Mucosa of stomach (tissue), 1 donor: ENCODE results near the gene BCL2.

ENCODE experiments used
- H3K27me3 ChIP-seq: one replicate; pipeline ENCODE4 v1.7.0; 2013; ENCODE audit warnings: mild to moderate bottlenecking, low read length; ENCODE audit not compliant: control insufficient read depth, insufficient read depth
- H3K36me3 ChIP-seq: one replicate; pipeline ENCODE4 v1.7.0; 2013; ENCODE audit warnings: low read length; ENCODE audit not compliant: control insufficient read depth, insufficient read depth
- H3K4me1 ChIP-seq: one replicate; pipeline ENCODE4 v1.7.0; 2013; ENCODE audit warnings: mild to moderate bottlenecking, low read length; ENCODE audit not compliant: control insufficient read depth, insufficient read depth
- H3K4me3 ChIP-seq: one replicate; pipeline ENCODE4 v1.7.0; 2013; ENCODE audit warnings: low read length
- H3K9ac ChIP-seq: one replicate; pipeline ENCODE4 v1.7.0; 2013; ENCODE audit warnings: mild to moderate bottlenecking, low read length, moderate library complexity
- H3K9me3 ChIP-seq: one replicate; pipeline ENCODE4 v1.7.0; 2013; ENCODE audit warnings: mild to moderate bottlenecking, low read length, moderate library complexity; ENCODE audit not compliant: control insufficient read depth
- donor health status: Pancreatic carcinoma.

BCL2 gene

GRCh38 chr18:63266888-63267790, 52.4 kb downstream of the BCL2 start:
- no peak overlapping the region for H3K4me3 ChIP-seq
- no peaks in the 10 kb centered on the region for H3K36me3 ChIP-seq
- no peaks in the 10 kb centered on the region for H3K27me3 ChIP-seq
- no peaks in the 10 kb centered on the region for H3K4me1 ChIP-seq
- no peak overlapping the region for H3K9ac ChIP-seq
- H3K9me3 ChIP-seq = no peaks in the 10 kb centered on the region

DNA sequence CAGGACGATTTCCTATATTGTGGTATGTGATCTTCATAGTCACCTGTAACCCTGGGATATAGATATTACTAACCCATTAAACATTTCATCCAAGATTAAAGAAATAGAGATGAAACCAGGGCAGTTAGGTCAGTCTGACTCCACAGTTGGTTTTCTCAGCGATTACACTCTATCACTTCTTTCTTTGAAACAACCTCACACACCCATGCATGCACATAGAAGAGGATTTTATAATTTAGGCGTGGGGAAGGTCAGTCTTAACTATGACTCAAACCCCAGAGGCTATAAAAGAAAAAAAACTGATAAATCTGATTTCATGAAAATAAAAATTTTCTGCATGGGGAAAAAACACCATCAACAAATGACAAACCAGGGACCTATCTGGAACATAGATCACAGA, 54.2 kb downstream of the BCL2 start:
- H3K4me1 ChIP-seq = no peaks in the 10 kb centered on the region
- no peaks in the 10 kb centered on the region for H3K9me3 ChIP-seq
- H3K36me3 ChIP-seq = no peaks in the 10 kb centered on the region
- no peaks in the 10 kb centered on the region for H3K27me3 ChIP-seq
- H3K4me3 ChIP-seq = no peak overlapping the region
- no peak overlapping the region for H3K9ac ChIP-seq

DNA sequence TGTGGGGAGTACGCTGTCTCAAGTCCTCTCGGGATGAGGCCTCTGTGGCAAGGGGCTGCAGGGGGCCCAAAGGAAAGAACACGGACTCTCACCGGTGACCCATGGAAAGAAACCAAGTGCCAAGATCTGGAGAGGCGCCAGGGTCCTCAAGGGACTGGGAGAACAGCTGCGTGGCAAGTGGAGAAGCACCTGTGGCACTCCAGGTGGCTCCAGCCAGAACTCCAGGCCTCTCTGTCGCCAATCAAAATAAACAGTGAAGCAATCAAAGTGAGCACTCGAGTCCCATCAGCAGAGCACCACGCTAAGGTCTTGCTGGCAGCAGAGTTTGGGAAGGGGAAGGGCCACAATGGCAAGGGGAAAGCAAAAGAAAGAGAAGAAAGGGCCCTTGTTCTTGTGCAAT, 54.7 kb downstream of the BCL2 start:
- Histone ChIP-seq H3K4me1 (no peaks in the 10 kb centered on the region), H3K9me3 (no peaks in the 10 kb centered on the region), H3K36me3 (no peaks in the 10 kb centered on the region), H3K4me3 (no peak overlapping the region), H3K27me3 (no peaks in the 10 kb centered on the region), H3K9ac (no peak overlapping the region)

- Histone ChIP-seq H3K4me1 (no peaks in the 10 kb centered on the region), H3K9ac (no peak overlapping the region), H3K27me3 (no peaks in the 10 kb centered on the region), H3K4me3 (no peak overlapping the region), H3K36me3 (no peaks in the 10 kb centered on the region), H3K9me3 (no peaks in the 10 kb centered on the region)
Measured at GRCh38 chr18:63263444-63263843, 56.1 kb downstream of the BCL2 start.

DNA sequence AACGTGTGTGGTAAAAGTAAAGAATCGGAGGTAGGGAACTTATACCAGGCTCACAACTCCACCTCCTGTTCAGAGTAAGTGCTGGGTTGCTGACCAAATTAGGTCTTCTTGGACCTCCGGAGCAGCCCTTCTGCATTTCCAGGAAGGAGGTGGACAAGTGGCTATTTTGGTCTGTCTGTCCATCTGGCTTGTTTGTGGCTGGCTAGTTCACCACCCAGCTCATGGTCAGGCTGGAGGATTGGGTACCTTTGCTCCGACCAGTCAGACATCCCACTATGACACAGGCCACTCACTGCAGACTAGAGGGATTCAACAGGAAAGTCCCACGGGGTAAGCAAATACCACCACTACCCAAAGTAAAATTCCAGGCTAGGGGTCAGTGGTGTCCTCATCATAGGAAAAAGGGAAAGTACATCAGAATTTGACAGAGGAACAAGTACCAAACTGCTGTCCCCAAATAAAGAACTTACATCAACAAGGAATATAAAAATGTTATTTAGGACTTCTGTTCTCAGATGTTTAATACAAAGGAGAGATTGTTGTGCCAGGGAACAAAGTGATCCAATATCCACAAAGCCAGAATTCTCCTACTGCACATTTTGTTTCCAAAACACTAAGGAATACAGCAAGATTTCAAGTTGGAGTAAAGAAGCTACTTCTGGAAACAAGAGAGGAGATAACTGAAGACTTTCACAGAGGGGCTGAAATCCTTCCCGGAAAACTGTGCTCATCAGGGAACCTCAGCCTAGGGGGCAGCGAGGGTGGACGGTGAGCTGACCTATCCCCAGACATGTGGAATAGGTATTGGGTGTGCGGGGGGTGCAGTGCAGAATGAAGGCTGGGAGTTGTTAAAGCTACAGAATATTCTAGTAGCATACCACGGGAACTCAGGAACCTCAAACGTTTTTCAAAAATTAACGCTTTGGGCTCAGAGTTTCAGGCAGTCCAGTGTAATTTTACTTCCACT, 56.9 kb downstream of the BCL2 start:
- Histone ChIP-seq H3K36me3 (no peaks in the 10 kb centered on the region), H3K4me1 (no peaks in the 10 kb centered on the region), H3K9me3 (no peaks in the 10 kb centered on the region), H3K27me3 (no peaks in the 10 kb centered on the region), H3K9ac (no peak overlapping the region), H3K4me3 (no peak overlapping the region)

GRCh38 chr18:63261029-63261428, 58.5 kb downstream of the BCL2 start:
- Histone ChIP-seq H3K27me3 (no peaks in the 10 kb centered on the region), H3K36me3 (no peaks in the 10 kb centered on the region), H3K9me3 (no peaks in the 10 kb centered on the region), H3K4me1 (no peaks in the 10 kb centered on the region), H3K9ac (no peak overlapping the region), H3K4me3 (no peak overlapping the region)

DNA sequence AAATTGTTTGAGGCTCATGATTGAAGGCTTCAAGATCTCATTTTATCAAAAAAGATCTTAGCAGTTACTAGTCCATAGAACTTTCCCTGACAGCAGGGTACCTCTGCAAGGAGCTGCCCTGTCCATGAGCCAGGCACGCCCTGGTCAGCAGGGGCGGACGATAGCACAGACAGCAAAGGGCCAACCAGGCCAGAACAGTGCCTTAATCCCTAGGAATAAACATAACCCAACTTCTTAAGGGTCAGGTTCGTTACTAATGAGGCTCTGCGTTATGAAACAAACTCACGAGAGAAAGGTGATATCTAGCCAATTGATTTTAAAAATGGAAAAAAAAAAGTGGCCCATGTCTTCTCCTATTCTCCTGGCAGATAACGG, 59.2 kb downstream of the BCL2 start:
- Histone ChIP-seq H3K36me3 (no peaks in the 10 kb centered on the region), H3K4me1 (no peaks in the 10 kb centered on the region), H3K27me3 (no peaks in the 10 kb centered on the region), H3K4me3 (no peak overlapping the region), H3K9me3 (no peaks in the 10 kb centered on the region), H3K9ac (no peak overlapping the region)

DNA sequence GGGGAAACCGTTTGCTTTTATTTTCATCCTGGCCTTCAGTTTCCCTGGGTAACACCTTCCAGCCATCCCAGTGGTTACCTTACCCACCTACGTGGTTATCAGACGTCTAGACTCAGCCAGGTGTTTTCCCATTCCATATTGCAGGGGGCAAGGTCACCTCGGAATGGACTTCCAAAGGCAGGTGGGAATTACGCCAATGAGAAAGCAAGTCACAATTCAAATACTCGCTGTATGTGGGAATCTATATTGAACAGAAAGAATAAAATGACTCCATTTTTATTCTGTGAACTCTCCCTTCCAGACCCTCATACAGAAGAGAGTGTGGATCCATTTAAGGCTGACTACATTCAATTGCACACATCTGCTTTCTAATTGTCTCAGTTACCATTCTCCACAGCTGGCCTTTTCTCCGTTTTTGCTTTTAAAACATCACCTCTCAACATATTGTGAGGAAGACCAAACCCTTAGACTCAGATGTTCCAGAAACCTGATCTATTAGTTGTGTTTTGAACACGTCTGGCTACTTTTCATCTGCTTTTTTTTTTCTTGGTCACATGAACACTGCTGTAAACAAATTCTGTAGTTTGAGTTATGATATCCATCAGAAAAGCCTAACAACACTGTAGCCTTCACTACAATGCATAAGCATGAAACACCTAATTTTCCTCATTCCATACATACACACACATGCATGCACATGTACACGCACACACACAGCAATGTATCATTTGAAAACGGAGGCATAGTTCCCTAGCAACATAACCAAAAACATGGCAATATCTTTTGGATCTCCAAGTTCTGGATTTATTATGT, 59.8 kb downstream of the BCL2 start:
- no peaks in the 10 kb centered on the region for H3K4me1 ChIP-seq
- H3K36me3 ChIP-seq = no peaks in the 10 kb centered on the region
- H3K9me3 ChIP-seq = no peaks in the 10 kb centered on the region
- no peak overlapping the region for H3K9ac ChIP-seq
- no peak overlapping the region for H3K4me3 ChIP-seq
- H3K27me3 ChIP-seq = no peaks in the 10 kb centered on the region

- no peaks in the 10 kb centered on the region for H3K4me1 ChIP-seq
- H3K9me3 ChIP-seq = no peaks in the 10 kb centered on the region
- no peak overlapping the region for H3K9ac ChIP-seq
- H3K36me3 ChIP-seq = no peaks in the 10 kb centered on the region
- no peaks in the 10 kb centered on the region for H3K27me3 ChIP-seq
- H3K4me3 ChIP-seq = no peak overlapping the region
Measured at GRCh38 chr18:63258749-63259566, 60.6 kb downstream of the BCL2 start.

GRCh38 chr18:63257453-63257852, 62.1 kb downstream of the BCL2 start:
- no peaks in the 10 kb centered on the region for H3K4me1 ChIP-seq
- no peaks in the 10 kb centered on the region for H3K36me3 ChIP-seq
- no peaks in the 10 kb centered on the region for H3K27me3 ChIP-seq
- H3K9ac ChIP-seq = no peak overlapping the region
- H3K9me3 ChIP-seq = no peaks in the 10 kb centered on the region
- H3K4me3 ChIP-seq = no peak overlapping the region

DNA sequence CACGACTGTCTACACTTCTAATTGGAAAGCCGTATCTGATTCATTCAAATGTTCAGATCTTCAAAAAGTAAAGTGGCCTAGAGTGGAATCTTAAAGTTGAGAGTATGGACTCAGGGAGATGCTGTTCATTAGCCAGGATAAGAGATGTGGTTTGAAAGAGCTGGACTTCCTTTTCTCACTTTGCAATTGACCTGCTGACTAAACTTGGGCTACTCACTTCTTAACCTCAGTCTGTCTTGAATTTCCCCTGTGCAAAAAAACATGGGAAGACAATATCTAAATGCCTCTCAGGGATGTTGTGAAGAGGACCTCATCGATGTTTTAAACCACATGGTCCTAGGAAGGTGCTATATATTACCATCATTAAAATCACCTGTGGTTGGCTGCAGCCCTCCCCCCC, 64.1 kb downstream of the BCL2 start:
- H3K36me3 ChIP-seq = no peaks in the 10 kb centered on the region
- no peaks in the 10 kb centered on the region for H3K9me3 ChIP-seq
- no peak overlapping the region for H3K9ac ChIP-seq
- H3K4me1 ChIP-seq = no peaks in the 10 kb centered on the region
- H3K4me3 ChIP-seq = no peak overlapping the region
- no peaks in the 10 kb centered on the region for H3K27me3 ChIP-seq
